HG03460 (cell line): ENCODE measurements around the gene PCDH19.

ENCODE experiments used
- ATAC-seq: cut with Tn5 transposase; IDR thresholded peaks from one replicate; pipeline ENCODE4 v1.9.1; 2021; ENCODE audit not compliant: unreplicated experiment

The PCDH19 gene

DNA sequence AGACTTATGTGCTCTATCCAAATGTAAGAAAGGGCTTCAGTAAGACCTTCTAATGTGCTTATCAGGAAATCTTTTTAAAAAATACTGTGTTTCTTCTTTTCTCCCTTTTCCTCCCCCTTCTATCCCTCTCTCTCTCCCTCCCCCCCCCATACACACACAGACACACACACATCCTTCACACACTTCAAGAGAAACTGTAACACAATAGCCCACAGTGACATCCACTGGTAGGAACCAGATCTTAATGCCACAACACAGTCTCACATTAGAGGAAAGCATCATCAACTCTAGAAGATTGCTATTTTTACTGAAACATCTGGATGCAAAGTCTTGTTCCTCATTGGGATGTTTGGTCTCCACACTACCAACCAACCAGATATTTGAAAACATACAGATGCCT is 4.6 kb downstream of the PCDH19 start:
- no peak for ATAC-seq

DNA sequence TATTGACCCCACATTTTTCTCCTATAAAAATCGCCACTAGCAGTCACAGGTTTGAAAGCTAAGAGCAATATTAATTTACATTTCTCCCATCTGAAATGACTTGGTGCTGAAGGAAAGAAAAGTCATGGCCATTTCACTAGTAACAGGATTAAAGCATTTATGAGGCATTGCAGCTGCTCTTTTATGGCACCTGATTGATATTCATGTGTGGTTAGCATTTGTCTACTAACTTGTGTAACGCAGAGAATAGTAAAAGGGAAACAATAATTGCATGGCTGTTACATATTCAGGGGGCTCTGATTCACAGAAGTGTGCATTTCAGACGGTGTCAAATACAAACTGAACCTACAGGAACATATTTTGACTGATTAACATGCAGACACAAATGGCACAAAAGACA is 5.2 kb downstream of the PCDH19 start:
- ATAC-seq: no peak

DNA sequence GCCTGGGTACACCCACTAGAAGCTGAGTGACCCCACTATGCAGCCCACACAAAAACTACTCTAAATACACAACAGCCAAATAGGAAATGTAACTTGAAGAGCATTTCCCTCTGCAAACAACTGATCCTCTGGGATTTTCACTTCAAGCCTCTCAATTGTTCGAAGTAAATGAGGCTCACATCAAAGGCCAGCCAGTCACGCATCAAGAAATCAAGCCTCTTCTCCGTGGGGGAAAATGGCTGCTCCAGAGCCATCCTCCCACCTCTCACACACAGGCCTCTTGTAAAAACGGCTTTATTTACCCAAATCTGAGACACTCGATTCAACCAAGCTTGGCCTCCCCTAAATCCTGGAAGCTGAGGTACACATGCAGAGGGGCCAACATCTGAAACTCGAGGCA is 14.3 kb downstream of the PCDH19 start:
- no peak for ATAC-seq

DNA sequence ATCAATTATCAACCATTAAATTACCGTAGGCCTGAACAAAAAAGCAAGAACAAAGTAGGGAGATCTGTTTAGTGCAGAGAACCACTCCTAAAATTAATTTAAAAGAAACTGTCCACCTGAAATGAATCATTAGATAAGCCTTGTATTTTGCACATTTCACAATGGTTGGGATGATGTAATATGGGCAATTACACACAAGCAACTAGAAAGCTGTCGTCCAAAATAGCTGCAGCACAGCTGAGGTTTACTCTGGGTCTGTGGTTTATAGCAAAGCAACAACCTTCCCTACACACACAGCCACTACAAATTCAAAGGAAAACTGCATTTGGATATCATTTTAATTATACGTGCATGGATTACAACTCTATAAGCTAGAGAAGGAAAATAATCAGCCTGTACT is 28.5 kb downstream of the PCDH19 start:
- no peak for ATAC-seq

DNA sequence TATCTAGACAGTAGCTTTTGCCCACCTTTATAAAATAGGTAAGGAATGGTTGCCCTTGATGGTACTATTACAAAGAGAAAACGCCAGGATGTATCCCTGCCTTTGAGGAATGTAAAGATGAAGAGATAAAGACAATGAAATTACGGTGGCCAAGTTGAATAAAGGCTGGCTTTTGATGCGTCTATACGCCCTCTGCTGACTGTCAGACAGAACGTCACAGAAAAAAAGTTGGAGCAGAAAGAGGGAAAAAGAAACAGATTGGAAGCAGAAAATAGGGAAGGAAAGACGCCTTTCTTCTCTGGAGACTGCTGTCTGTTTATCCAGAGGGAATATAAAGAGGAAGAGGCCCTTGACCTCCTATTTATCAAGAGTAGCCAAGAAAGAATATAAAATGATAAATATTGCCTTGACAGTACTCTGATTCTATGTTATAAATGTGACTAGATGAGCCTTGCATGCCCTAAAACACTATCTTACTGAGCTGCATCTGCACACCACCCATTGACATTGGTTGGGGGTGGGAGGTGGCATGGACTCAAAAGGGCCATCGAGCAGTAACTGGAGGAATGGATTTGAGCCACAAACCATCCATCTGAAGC is 30.6 kb downstream of the PCDH19 start:
- no peak for ATAC-seq

DNA sequence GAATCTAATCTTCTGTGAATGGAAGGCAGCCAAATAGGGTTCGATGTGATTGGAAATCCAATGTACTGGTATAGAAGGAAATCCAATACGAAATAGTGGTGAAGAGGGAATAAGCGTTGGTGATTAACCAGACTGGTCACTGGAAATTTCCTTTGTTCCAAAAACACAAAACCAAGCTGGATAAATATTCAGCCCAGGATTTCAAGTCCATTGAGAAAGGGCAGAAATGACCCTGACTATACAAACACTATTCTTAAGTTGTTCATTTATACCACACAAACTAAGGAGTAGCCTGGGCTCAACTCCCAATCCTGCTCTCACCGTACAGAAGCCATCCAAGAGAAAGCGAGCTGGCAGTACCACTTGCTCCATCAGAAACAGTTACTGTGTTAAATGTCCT is 32.2 kb downstream of the PCDH19 start:
- no peak for ATAC-seq

DNA sequence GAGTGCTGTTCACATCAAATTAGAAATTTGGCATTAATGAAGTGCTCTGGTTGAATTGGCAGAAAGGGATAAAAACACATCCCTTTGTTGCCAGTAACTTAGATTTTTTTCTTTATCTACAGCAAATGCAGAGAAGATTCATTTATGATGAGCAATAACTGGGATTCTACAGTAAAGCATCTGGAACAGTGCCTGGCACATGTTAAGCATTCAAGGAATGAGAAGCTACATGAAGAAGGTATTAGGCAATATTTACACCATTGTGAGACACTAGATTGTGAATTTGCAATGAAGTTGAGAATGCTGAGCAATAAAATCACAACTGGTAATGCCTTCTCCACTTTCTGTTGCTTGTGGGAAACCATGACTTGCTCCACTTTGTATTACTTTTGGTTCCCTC is 33.5 kb downstream of the PCDH19 start:
- no peak for ATAC-seq

DNA sequence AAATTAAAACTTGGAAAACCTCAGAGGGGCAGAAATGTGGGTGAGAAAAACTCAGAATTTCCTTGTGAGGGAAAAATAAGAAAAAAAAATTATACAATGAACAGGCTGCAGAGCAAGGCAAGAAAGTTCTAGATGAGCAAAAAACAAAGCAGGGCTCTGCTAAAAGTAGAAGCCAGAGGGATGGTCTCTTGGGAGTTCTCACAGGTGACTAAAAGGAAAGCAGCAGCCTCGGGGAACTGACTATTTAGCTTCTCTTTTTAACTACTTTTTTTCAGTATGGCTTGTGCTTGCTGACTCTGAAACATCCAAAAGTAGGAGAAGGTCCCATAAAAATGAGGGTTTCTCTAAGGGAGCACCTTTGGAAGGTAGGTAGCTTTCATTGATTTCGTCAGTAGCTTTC is 36.4 kb downstream of the PCDH19 start:
- no peak for ATAC-seq

DNA sequence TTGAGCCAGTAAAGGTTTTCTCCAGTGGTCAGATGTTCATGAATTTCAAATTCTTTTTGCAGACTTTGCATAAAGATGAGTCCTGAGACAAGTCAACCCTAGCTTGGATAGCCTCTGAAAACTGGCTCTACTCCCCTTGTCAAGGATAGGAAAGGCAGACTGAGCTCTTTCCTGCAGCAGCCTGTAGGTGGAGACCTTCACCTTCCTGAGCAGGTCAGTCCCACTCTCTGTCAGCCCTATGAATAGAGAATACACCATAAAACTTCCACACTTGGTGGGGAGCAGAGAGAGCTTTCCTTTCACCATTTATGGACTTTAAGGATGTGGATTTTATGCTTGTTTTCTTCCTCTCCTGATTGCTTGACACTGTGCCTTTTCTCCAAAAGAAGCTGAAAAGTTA is 41.9 kb downstream of the PCDH19 start:
- no peak for ATAC-seq

DNA sequence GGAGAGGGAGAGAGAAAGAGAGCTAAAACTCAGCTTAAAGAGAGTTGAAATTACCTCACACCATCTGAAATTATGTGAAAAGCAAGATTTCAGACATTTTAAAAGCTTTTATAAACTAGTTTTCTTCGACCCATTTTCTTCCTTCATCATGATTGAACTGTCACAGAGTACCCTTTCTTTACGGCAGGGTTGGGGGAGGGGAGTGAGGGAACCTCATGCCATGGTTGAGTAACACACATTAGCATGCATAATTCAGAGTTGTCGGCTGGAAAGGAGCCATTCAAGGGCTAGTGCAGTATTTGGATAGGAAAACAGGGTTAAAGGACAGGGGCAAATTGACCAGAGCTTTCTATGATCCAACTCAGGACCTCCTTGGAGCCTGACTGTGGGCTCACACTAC is 46.2 kb downstream of the PCDH19 start:
- ATAC-seq: no peak

DNA sequence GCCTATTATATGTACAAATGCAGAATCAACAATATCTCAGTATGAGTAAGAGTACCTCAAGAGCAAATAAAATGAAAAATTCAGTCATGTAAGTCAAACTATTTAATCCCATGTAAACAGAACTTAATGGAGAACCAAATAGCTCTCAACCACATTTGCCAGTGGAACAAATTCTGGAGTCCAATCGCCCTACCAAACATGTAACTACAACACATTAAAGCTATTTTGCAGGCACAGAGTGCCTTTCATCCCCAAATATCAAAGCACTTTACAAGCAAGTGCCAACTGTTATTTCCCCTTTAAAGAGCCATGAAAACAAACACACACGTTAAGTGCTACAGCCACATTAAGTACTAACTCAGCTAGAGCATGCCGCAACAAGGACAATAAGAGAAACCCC is 51.3 kb downstream of the PCDH19 start:
- ATAC-seq: no peak

DNA sequence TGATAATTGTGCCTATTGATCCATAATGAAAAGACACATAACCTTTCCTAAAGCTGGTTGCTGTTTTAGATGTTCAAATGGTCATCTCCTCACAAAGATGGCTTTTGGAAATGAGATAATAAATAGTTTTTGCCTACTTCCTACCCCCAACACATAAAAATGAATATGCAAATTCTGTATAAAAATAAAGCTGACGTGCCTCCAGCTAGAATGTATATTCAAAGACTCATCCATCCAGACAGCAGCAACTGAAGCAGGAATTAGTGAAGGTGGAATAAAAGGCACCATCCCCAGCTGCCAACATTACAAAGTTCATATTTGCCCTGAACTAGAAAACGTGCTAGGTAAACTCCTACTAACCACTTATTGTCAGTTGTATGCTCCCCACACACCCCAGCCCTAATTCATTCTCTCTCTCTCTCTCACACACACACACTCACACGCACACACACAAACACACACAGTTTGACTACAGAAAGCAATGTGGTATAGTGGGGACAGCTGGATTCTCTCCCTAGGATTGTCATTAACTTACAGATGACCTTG is 53.6 kb downstream of the PCDH19 start:
- ATAC-seq: no peak

DNA sequence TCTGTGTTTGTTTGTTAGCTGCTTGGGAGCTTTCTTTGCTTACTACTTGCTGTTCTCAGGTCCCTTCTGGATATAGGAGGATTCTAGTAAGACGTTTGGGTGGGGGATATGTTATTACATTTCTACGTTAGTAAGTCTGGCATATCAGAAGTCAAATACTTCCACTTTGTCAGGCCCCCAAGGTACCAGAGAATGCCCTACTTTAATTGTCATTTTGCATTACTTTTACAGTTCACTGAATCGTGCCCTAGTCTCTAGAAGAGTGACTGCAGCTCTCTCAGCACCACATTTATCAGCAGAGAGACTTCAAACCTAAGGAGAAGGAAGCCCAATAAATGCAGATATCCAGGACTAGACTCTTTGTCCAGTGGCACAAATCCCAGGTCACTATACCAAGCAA is 54.4 kb downstream of the PCDH19 start:
- no peak for ATAC-seq

DNA sequence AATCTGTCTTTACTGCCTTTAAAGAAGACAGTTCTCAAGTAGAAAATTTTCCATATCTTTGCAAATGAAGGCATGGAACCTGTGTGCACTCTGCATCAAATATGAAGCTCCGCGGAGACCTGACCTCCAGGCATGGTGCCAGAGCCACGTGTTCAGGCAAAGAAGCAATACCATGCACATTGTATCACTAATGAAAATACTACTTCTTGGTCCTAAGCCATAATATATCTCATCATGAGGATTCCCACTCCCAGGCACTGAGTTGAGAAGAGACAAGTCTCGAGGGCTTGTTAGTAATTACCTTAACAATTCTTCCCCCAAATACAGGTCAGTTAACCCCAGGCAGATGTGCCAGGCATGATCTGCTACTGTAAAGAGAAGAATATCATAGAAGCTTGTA is 56.7 kb downstream of the PCDH19 start:
- ATAC-seq: no peak

DNA sequence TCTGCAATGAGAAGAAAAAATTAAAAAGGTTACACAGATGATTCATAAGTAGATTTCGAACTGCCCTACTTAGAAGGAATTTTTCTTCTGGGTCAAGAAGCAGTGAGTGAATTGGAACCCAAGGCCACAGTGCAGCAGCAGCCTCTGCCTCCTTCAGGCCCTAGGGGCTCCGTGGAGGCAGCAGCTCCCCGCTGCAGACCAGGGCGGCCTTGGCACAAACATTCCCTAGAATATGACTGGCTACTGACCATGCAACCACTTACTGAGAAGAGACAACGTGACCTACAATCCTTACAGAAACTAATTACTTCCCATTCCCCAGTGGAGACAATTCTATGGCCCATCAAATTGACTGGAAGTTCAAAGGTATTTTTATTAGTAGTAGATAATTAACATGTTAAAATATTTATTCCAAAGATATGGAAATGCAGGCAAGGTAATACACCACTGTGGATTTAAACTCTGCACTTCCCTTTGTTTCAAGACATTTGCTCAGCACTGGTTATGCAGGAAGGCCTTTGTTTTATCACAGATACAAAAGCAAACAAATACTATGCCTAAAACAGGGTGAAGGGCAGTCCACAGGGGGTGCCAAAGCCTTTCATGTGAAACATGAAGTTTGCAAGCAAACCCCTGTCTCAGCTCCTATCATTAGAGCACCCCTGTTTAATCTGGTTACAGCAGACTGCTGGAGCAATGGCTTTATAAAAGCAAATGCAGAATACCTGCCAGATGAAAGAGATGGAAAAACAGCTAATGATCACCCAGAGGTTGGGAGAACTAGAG is 59.2 kb downstream of the PCDH19 start:
- ATAC-seq: no peak

DNA sequence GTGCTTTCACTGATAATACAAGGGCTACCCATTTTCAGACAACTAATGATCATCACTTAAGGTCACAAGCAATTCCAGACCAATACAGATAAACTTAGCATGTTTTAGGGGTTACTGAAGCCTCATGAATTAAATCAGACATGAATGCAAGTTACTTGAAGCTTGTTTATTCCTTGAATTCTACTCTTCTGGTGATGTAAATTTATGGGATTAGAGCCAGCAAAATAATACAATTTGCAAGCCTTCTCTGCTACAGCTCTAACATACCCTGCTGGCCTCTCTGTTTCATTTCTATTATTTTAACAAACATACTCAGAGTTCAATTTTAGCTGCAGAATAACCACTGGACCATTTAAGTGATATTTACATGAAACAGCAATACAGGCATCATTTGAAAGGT is 60.7 kb downstream of the PCDH19 start:
- ATAC-seq: no peak

DNA sequence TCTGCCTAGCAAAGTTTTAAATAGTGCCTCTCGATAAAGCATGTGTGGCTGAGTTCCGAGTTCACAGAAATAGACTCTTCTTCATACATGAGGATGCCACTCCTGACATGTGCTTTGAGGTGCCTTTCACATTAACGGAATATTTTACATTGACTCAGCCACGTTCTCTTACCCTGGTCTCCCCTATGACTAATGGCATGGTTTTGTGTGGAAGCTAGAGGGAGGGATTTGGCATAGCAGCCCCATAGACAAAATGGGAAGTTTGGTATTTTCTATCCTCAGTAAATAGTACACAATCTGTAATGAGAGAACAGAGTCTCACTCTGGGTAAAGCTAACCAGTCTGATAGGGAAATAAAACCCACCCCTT is 68.9 kb downstream of the PCDH19 start:
- no peak for ATAC-seq

DNA sequence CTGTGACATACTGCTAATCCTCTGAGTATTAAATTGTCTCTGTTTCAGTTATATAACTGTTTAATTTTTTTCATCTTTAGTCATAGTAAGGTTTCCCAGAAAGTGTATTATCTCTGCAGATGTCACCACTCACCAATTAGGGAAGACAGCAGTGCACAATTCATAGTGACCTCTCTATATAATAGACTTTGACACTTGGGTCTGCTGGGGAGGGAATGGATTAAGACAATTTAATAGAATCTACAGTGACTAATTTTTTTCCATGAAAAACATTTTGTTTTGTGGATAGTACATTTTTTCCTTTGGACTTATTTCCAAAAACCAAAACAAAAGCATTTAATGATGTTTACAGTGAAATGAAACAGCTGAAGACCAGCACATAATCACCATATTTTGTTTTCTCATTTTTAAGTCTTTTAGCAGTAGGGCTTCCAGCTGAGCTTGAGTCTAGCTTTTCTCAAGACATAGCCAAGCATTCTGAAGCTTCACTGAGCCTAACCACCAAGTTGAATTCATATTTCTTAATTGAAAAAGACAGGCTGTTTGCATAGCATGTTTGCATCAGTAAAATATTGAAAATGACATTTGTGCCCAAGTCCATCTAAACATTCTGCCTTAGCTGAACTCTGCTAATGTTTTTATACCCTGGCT is 69.5 kb downstream of the PCDH19 start:
- ATAC-seq: no peak

DNA sequence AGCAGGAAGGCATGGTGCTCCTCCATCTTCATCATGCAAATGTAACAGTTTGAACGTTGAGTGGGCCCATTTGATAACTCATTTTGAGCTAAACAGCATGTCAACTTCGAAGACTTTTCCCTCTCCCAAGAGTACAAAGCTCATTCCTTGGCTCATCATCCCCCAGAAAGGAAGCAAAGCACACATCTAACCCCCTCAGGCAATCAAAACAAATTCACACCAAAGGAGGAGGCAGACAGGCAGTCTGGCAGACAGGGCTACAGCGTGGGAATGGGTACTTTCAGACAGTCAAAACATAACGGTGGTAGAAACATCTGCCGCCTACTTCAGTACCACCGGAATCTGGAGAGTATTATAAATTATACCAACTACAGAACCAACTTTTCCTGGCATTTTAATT is 81.7 kb downstream of the PCDH19 start:
- ATAC-seq: no peak

DNA sequence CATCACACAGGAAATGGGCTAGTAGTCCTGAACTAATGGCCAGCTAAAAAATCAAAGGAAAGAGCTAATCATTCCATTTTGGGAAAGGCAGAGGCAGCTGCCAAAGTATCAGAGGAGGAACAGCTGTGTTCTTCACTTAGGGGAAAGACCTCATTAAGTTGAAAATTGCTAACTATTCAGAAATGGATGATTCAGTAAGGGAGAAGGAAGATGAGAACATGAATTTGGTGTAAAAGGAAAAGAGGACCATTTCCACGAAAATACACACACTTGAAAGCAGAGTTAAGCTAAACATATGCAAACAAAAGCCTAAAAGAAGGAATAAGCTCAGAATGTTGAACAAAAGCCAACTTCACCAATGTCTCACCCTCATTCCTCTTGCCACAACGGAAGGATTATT is 90.4 kb downstream of the PCDH19 start:
- ATAC-seq: no peak

DNA sequence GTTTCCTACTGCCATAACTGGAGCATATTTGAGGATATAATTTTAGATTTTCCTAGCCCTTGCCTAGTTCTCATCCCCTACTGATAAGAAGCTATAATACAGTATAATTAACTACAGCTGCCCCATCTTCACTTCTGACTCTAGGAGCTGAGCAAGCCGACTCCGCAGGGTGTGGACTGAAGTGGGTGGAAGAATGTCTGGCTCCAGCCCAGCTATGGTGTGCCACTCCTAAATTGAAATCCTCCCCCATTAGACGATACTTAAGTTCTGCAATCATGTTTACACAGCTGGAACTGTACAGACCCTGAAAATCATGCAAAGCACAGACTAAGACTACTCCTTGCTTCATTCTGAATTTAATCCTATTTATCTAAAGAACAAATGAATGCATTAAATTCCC is 93.1 kb downstream of the PCDH19 start:
- no peak for ATAC-seq

DNA sequence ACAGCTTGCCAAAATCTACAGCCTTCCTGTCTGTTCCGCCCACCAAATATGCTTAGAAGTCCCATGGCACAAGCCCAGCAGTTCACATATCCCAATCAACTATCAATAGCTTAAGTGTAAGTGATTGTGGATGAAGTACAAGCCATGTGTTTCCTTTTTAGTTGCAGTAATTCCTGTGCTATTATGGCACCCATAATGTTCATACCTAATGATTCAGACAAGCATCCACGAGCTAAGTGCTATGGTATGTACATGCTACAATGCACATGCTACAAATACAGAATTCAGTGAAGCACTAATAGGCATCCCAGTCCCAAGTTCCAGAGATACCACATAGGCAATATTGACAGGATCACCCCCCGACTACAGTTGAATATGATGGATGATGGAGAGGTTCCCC is 94.5 kb downstream of the PCDH19 start:
- no peak for ATAC-seq
